HCT116 (cell line): ENCODE results near the gene NAT16. TPM values are rescaled to one million over a fixed set of nuclear protein-coding genes. Genes with fewer than 3 reads are reported as not detected.

ENCODE experiments used
- ATAC-seq: fragments of 200-7000 bp; cut with Tn5 transposase; 2 replicates; pipeline ENCODE4 v1.9.1; 2020; ENCODE audit warnings: mild to moderate bottlenecking, moderate library complexity
- BruUV-seq: library from RNA; stranded (reverse); fragments of 400-500 nt; replicated peaks from 2 replicates; lab custom pipeline; 2021; lab: Mats Ljungman, UMichigan
- CTCF ChIA-PET: fragments of 300-600 bp; sonication (Branson Sonifier 250); formaldehyde crosslinking; loops from one replicate; lab custom pipeline; 2021; ENCODE audit warnings: antibody characterized with exemption; lab: Charles Lee
- POLR2A ChIA-PET: fragments of 300-600, 350-600 bp; sonication (Branson Sonifier 250); formaldehyde crosslinking; loops from one replicate; lab custom pipeline; 2021; ENCODE audit warnings: antibody characterized with exemption; lab: Charles Lee
- RAD21 ChIA-PET, 2 experiments: fragments of 300-600 bp; sonication (Branson Sonifier 250); formaldehyde crosslinking; loops; one replicate each; lab custom pipeline; 2023; ENCODE audit warnings: low total read pairs in 2 of 2; ENCODE audit not compliant: uncharacterized antibody in 2 of 2, unreplicated experiment in 2 of 2, low non-redundant PET in 1 of 2; lab: Charles Lee
- DNase-seq: peaks from one replicate; pipeline ENCODE4 v3.0.0-alpha.2; 2010; ENCODE audit warnings: low read depth, low spot score
- H2AFZ ChIP-seq: fragments of 200-600 bp; shearing (Covaris generic), sonication (generic); 2 replicates; pipeline ENCODE4 v1.6.1; 2017; ENCODE audit warnings: low read depth, mixed run types, mixed read lengths, antibody characterized with exemption, low read length; ENCODE audit not compliant: poor library complexity, severe bottlenecking
- H3K27ac ChIP-seq: 2 replicates; pipeline ENCODE4 v1.5.1; 2012; ENCODE audit warnings: low read depth, low read length
- H3K27me3 ChIP-seq: fragments of 200-600 bp; sonication (generic); 2 replicates; pipeline ENCODE4 v1.6.1; 2016; ENCODE audit warnings: mixed run types, low read length, mixed read lengths; ENCODE audit not compliant: insufficient read depth
- H3K36me3 ChIP-seq, 2 experiments: fragments of 200-500 bp in 1 of 2; fragments of 200-600 bp in 1 of 2; sonication (Bioruptor generic) in 1 of 2; sonication (generic) in 1 of 2; 2 replicates each; pipeline versions ENCODE4 v1.5.1 to v1.6.1; 2014 to 2016; ENCODE audit warnings: low read length in 2 of 2, inconsistent platforms in 1 of 2, mixed read lengths in 1 of 2, mixed run types in 1 of 2; ENCODE audit not compliant: insufficient read depth in 2 of 2, control insufficient read depth in 1 of 2
- H3K4me1 ChIP-seq, 2 experiments: fragments of 200-600 bp in 1 of 2; sonication (generic) in 1 of 2; 2 replicates each; pipeline versions ENCODE4 v1.5.1 to v1.6.1; 2012 to 2017; ENCODE audit warnings: low read length in 2 of 2, inconsistent platforms in 1 of 2, mild to moderate bottlenecking in 1 of 2, mixed read lengths in 1 of 2, mixed run types in 1 of 2, moderate library complexity in 1 of 2; ENCODE audit not compliant: insufficient read depth in 2 of 2, control insufficient read depth in 1 of 2
- H3K4me2 ChIP-seq: fragments of 200-600 bp; sonication (generic); 2 replicates; pipeline ENCODE4 v1.6.1; 2017; ENCODE audit warnings: mixed run types, low read length, mixed read lengths
- H3K4me3 ChIP-seq, 2 experiments: fragments of 200-600 bp in 1 of 2; sonication (generic) in 1 of 2; replicated peaks in 1 of 2; 2 replicates each; pipeline ENCODE4 v1.5.1; 2011 to 2016; ENCODE audit warnings: low read length in 2 of 2, control low read depth in 1 of 2, low read depth in 1 of 2, mild to moderate bottlenecking in 1 of 2, mixed read lengths in 1 of 2, mixed run types in 1 of 2
- H3K79me2 ChIP-seq: fragments of 200-600 bp; sonication (generic); 2 replicates; pipeline ENCODE4 v1.6.1; 2017; ENCODE audit warnings: mild to moderate bottlenecking, mixed run types, low read length, moderate library complexity, mixed read lengths; ENCODE audit not compliant: insufficient read depth
- H3K9ac ChIP-seq: fragments of 200-600 bp; sonication (generic); 2 replicates; pipeline ENCODE4 v1.6.1; 2016; ENCODE audit warnings: low read length, mixed read lengths
- H3K9me2 ChIP-seq: fragments of 200-600 bp; sonication (generic), shearing (Covaris generic); 2 replicates; pipeline ENCODE4 v1.6.1; 2017; ENCODE audit warnings: mixed run types, mild to moderate bottlenecking, moderate library complexity; ENCODE audit not compliant: insufficient read depth
- H3K9me3 ChIP-seq, 2 experiments: fragments of 200-500 bp in 1 of 2; fragments of 200-600 bp in 1 of 2; sonication (Bioruptor generic) in 1 of 2; sonication (generic) in 1 of 2; 2 replicates each; pipeline ENCODE4 v1.6.1; 2014 to 2017; ENCODE audit warnings: low read length in 2 of 2, mixed read lengths in 2 of 2, inconsistent platforms in 1 of 2, low read depth in 1 of 2, mild to moderate bottlenecking in 1 of 2, mixed run types in 1 of 2, moderate library complexity in 1 of 2; ENCODE audit not compliant: control insufficient read depth in 1 of 2, insufficient read depth in 1 of 2
- H4K20me1 ChIP-seq: fragments of 200-600 bp; sonication (generic), shearing (Covaris generic); 2 replicates; pipeline ENCODE4 v1.6.1; 2017; ENCODE audit warnings: mixed run types, mild to moderate bottlenecking, moderate library complexity; ENCODE audit not compliant: insufficient read depth
- EGR1 ChIP-seq: IDR thresholded peaks from 2 replicates; pipeline ENCODE4 v1.6.1; 2012; ENCODE audit warnings: low read depth
- FOSL1 ChIP-seq: IDR thresholded peaks from 2 replicates; pipeline ENCODE4 v1.6.1; 2012; ENCODE audit warnings: low read depth
- JUND ChIP-seq: IDR thresholded peaks from 2 replicates; pipeline ENCODE4 v1.6.1; 2012
- POLR2A ChIP-seq: IDR thresholded peaks from 2 replicates; pipeline ENCODE4 v1.7.0; 2011; ENCODE audit warnings: borderline replicate concordance; ENCODE audit not compliant: insufficient read depth, insufficient read length; ENCODE audit errors: extremely low read depth
- POLR2AphosphoS5 ChIP-seq: IDR thresholded peaks from 2 replicates; pipeline ENCODE4 v1.6.1; 2011; ENCODE audit warnings: mild to moderate bottlenecking, low read depth, low read length, moderate library complexity
- SRF ChIP-seq: IDR thresholded peaks from 2 replicates; pipeline ENCODE4 v1.6.1; 2012; ENCODE audit warnings: low read depth
- TCF7L2 ChIP-seq: IDR thresholded peaks from 2 replicates; pipeline ENCODE4 v1.7.0; 2011; ENCODE audit warnings: borderline replicate concordance, inconsistent platforms; ENCODE audit not compliant: insufficient read depth, insufficient read length; ENCODE audit errors: extremely low read depth
- YY1 ChIP-seq: IDR thresholded peaks from 2 replicates; pipeline ENCODE4 v1.6.1; 2011; ENCODE audit warnings: low read length, low read depth, moderate library complexity, mild to moderate bottlenecking; ENCODE audit not compliant: insufficient replicate concordance; ENCODE audit errors: extremely low read depth
- ZFX ChIP-seq: fragments of 450-650 bp; IDR thresholded peaks from 2 replicates; pipeline ENCODE4 v1.6.1; 2017
- intact Hi-C: fragments of 100-400 bp; cut with micrococcal nuclease; formaldehyde crosslinking; loops from 2 replicates; pipeline ENCODE4 v1.10.0; 2022
- total RNA-seq: library from RNA; stranded (reverse); gene quantifications from one replicate; pipeline ENCODE4 v1.2.1, GENCODE V29; 2021; ENCODE audit not compliant: unreplicated experiment
- TF ChIP-seq, protein P1 (sequence below), 3 experiments: fragments of 200-600 bp in 1 of 3; sonication (generic) in 1 of 3; IDR thresholded peaks in 2 of 3; conservative IDR thresholded peaks in 1 of 3; 2 replicates each; pipeline ENCODE4 v1.5.1; 2012 to 2017; ENCODE audit warnings: low read depth in 2 of 3, low read length in 2 of 3, antibody characterized with exemption in 1 of 3, borderline replicate concordance in 1 of 3, control low read depth in 1 of 3, mild to moderate bottlenecking in 1 of 3, mixed read lengths in 1 of 3, mixed run types in 1 of 3, moderate library complexity in 1 of 3; ENCODE audit not compliant: insufficient read depth in 1 of 3
- TF ChIP-seq, protein P2 (sequence below): IDR thresholded peaks from 2 replicates; pipeline ENCODE4 v1.6.1; 2012; ENCODE audit warnings: low read depth

Gene NAT16
- total RNA-seq, 1 experiment from 2014 or later, result 2.0 TPM

DNA sequence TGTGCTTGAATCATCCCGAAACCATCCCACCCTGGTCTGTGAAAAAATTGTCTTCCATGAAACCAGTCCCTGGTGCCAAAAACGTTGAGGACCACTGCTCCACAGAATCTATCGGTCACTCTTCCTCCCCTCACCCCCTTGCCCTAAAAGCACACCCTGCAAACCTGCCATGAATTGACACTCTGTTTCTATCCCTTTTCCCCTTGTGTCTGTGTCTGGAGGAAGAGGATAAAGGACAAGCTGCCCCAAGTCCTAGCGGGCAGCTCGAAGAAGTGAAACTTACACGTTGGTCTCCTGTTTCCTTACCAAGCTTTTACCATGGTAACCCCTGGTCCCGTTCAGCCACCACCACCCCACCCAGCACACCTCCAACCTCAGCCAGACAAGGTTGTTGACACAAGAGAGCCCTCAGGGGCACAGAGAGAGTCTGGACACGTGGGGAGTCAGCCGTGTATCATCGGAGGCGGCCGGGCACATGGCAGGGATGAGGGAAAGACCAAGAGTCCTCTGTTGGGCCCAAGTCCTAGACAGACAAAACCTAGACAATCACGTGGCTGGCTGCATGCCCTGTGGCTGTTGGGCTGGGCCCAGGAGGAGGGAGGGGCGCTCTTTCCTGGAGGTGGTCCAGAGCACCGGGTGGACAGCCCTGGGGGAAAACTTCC, 54.0 kb downstream of the NAT16 start:
- Histone ChIP-seq H3K9me3 (no peaks in the 10 kb centered on the region), H3K9ac (peak overlapping the region; percentile 53), H4K20me1 (no peaks in the 10 kb centered on the region), H3K36me3 (peaks cover 0 to 5% of the 10 kb centered on the region in 2 experiments; a peak in 1 of 4 replicates), H3K4me1 (peaks cover 56 to 75% of the 10 kb centered on the region in 2 experiments), H2AFZ (peak overlapping the region; percentile 59), H3K27me3 (no peaks in the 10 kb centered on the region), H3K4me3 (peak overlapping the region in 1 of 2 experiments; percentile 50; a peak in 2 of 4 replicates), H3K27ac (peak overlapping the region; percentile 57), H3K79me2 (no peaks in the 10 kb centered on the region), H3K9me2 (no peaks in the 10 kb centered on the region), H3K4me2 (peak overlapping the region; percentile 80)
- ChIA-PET RAD21 (no interaction called here), POLR2A (interaction anchor here (0.7 to 4.0 kb wide), 20 partner anchors 8 to 231 kb away, joined by 3 to 26 read pairs (median 4); partner anchors contain the start of gene VGF), CTCF (interaction anchor here (1.0 to 2.6 kb wide), 6 partner anchors 12 to 49 kb away, joined by 3 to 16 read pairs (median 6); no protein-coding TSS in a partner anchor)
- BruUV-seq, result TSS peak; percentile 41
- peak; percentile 30 for ATAC-seq
- intact Hi-C loops, result no loop called here
- no peak for DNase-seq
- 0 out of 2 replicates have a peak, but pooled peaks have one; percentile 25 for TF ChIP-seq ZFX
- TF ChIP-seq JUND, result no peak
- no peak for TF ChIP-seq FOSL1

DNA sequence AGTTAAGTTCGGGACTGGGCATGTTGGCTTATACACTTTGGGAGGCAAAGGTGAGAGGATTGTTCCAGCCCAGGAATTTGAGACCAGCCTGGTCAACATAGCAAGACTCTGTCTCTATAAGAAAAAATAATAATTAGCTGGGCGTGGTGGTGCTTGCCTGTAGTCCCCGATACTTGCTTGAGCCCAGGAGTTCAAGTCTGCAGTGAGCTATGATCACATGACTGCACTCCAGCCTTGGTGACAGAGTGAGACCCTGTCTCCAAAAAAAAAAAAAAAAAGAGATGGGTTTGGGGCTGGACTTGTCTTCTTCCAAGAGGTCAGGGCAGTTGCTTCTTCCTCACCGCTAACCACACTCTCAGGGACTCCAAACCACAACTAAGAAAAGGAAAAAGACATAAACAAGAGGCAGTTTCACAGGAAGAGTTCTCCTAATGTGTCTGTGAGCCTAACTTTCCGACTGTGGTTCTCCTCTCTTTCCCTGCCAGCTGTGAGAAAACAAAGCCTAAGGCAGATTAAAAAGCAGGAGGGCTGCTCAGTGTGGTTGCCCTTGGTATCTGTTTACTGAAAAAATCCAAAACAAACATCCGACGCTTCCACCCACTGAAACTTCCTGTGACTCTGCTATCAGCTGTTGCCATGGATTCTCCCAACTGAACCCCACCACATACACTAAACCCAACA, 55.6 kb downstream of the NAT16 start:
- TF ChIP-seq POLR2A, result no peak
- TF ChIP-seq FOSL1, result no peak
- no peak for TF ChIP-seq YY1
- TF ChIP-seq, protein P1, sequence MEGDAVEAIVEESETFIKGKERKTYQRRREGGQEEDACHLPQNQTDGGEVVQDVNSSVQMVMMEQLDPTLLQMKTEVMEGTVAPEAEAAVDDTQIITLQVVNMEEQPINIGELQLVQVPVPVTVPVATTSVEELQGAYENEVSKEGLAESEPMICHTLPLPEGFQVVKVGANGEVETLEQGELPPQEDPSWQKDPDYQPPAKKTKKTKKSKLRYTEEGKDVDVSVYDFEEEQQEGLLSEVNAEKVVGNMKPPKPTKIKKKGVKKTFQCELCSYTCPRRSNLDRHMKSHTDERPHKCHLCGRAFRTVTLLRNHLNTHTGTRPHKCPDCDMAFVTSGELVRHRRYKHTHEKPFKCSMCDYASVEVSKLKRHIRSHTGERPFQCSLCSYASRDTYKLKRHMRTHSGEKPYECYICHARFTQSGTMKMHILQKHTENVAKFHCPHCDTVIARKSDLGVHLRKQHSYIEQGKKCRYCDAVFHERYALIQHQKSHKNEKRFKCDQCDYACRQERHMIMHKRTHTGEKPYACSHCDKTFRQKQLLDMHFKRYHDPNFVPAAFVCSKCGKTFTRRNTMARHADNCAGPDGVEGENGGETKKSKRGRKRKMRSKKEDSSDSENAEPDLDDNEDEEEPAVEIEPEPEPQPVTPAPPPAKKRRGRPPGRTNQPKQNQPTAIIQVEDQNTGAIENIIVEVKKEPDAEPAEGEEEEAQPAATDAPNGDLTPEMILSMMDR (IDR thresholded peaks at IDR 0.05 in 2 of 3, conservative IDR thresholded peaks at IDR 0.05 in 1 of 3; ENCODE audit: borderline replicate concordance in 1 of 3, insufficient read depth in 1 of 3, low read depth in 2 of 3, low read length in 2 of 3), result no peak
- no peak for TF ChIP-seq TCF7L2
- TF ChIP-seq EGR1, result no peak
- TF ChIP-seq, protein P2, sequence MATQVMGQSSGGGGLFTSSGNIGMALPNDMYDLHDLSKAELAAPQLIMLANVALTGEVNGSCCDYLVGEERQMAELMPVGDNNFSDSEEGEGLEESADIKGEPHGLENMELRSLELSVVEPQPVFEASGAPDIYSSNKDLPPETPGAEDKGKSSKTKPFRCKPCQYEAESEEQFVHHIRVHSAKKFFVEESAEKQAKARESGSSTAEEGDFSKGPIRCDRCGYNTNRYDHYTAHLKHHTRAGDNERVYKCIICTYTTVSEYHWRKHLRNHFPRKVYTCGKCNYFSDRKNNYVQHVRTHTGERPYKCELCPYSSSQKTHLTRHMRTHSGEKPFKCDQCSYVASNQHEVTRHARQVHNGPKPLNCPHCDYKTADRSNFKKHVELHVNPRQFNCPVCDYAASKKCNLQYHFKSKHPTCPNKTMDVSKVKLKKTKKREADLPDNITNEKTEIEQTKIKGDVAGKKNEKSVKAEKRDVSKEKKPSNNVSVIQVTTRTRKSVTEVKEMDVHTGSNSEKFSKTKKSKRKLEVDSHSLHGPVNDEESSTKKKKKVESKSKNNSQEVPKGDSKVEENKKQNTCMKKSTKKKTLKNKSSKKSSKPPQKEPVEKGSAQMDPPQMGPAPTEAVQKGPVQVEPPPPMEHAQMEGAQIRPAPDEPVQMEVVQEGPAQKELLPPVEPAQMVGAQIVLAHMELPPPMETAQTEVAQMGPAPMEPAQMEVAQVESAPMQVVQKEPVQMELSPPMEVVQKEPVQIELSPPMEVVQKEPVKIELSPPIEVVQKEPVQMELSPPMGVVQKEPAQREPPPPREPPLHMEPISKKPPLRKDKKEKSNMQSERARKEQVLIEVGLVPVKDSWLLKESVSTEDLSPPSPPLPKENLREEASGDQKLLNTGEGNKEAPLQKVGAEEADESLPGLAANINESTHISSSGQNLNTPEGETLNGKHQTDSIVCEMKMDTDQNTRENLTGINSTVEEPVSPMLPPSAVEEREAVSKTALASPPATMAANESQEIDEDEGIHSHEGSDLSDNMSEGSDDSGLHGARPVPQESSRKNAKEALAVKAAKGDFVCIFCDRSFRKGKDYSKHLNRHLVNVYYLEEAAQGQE, result no peak
- no peak for TF ChIP-seq SRF
- no peak for TF ChIP-seq POLR2AphosphoS5
- Histone ChIP-seq H3K4me3 (no peak overlapping the region), H3K27me3 (no peaks in the 10 kb centered on the region), H3K79me2 (no peaks in the 10 kb centered on the region), H3K9me3 (no peaks in the 10 kb centered on the region), H3K36me3 (no peaks in the 10 kb centered on the region), H3K9ac (peak overlapping the region; percentile 16; the same call in 1 of the 2 replicates), H3K9me2 (no peaks in the 10 kb centered on the region), H4K20me1 (no peaks in the 10 kb centered on the region), H3K27ac (peak overlapping the region; percentile 55), H3K4me2 (peak overlapping the region; percentile 43), H2AFZ (no peak overlapping the region), H3K4me1 (peaks cover 59 to 91% of the 10 kb centered on the region in 2 experiments)
- CTCF ChIA-PET, result interaction anchor here (1.2 to 1.6 kb wide), 2 partner anchors 47 to 68 kb away, joined by 3 to 5 read pairs; no protein-coding TSS in a partner anchor
- ATAC-seq (no peak), DNase-seq (no peak)
- RAD21 ChIA-PET, result no interaction called here
- intact Hi-C loops, result no loop called here
- BruUV-seq, result no TSS peak
- POLR2A ChIA-PET, result interaction anchor here (1.1 to 4.0 kb wide), 3 partner anchors 15 to 28 kb away, joined by 3 to 23 read pairs (median 8); no protein-coding TSS in a partner anchor
